Suppressor macrophage treated with lipopolysaccharide for 1 hour (primary cell): Measurements from ENCODE around the gene MAPK8IP1.
"Not testable (repeated sequence)": the region's sequence is repeated elsewhere in the genome, so short reads cannot be mapped to it uniquely, and the experiment has no call there.

Experiments used
- DNase-seq, 3 donors: peaks; one replicate each; pipeline ENCODE4 v3.0.0-alpha.2; 2020 to 2022

Gene MAPK8IP1

DNA sequence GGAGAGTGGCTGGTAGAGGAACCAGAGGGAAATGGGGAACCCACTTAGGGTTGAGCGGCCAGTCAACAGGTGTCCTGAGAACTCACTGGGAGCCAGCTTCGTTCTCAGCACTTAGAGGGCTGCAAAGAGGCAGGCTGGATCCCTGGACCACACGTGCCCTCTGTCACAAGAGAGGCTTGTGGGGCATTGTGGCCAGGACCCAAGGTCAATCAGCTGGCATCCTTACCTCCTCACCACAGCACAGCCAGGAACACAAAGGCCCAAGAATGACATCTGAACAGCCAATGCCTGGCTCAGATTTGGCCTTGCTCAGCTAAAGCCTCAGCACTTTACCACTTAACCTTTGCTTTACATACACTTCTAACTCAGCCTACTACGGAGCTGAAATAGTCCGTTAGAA lies 7.4 kb downstream of the MAPK8IP1 start:
- no peak for DNase-seq

DNA sequence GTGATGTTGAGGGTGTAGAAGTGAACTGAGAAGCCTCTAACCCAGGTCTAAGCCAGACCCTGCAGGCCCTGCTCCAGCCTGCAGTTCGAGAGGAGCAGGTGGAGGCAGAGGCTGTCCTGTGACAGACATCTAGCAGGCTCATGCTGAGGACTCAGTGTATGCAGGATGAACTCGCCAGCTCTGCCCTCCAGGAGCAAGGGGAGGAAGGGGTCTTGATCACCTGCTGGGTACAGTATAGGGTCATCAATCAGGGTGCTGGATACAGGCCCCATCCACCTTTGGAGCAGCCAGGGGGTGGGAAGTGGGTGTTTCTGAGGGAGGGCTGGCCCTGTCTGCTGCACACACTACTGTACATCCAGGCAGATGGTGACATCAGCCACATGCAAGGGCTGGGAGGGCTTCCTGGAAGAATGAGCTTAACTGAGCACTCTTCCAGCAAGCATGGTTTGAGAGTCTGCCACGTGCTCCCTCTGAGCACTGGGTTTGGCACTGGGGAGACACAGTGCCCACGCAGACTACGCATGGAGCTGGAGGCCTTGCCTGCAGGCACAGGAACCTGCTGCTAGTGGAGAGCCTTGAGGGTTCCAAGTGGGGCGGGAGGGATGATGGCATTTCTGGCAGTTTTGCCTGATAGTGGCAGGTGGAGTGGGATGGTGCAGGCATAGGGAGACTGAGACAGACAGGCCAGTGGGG lies 9.2 kb downstream of the MAPK8IP1 start:
- DNase-seq, result no peak

DNA sequence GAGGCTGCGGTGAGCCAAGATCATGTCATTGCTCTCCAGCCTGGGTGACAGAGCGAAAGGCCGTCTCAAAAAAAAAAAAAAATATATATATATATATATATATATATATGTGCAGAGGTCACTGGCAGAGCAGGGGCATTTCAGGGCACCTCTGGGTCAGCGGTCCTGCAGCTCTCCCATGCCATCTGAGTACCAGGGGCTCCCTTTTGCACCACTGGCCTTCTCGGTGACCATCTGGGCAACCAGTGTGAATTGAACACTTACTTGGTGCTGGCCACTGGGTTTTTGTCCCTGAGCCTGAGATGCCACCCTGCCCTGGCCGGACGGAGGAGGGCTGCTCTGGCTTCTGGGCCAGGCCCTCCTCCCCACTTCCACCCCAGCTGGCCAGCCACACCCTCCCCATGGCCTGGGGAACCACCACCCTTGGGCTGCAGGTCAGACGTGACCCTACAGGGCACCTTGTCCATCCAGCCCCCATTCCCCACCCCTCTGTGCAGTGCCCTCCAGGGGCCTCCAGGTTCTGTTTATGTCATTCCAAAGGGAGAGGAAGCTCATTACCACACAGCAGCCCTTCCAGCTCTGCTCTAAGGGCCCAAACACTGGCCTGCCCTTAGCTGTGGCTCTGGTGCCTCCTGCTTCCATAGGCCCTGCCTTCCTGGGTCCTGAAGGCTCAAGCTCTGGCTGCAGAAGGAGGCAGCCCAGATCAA lies 10.3 kb downstream of the MAPK8IP1 start:
- no peak for DNase-seq

DNA sequence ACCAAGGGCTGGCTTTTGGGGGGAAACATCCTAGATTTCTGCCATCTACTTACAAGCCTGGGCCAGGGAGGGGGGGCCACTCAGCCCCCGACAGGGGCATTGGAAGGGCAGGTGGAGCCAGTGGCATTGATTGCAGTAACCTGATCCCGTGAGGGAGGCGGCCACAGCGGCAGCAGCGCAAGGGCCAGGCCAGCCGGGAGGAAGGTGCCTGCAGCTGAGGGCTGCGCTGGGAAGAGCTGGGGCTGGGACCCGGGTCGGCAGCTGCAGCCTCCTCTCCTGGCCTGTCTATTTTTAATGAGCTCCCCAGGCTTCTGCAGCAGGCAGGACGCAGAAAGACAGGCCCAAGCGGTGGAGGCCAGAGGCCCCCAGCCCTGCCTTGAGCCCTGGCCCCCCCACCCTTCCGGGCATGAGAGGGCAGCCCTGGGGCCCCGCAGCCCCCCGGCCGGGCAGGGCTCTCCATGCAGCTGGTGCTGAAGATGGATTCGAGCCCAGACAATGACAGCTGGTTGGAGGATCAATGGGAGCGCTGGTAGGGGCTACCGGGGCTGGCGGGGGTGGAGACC lies 11.1 kb downstream of the MAPK8IP1 start:
- DNase-seq, result no peak

DNA sequence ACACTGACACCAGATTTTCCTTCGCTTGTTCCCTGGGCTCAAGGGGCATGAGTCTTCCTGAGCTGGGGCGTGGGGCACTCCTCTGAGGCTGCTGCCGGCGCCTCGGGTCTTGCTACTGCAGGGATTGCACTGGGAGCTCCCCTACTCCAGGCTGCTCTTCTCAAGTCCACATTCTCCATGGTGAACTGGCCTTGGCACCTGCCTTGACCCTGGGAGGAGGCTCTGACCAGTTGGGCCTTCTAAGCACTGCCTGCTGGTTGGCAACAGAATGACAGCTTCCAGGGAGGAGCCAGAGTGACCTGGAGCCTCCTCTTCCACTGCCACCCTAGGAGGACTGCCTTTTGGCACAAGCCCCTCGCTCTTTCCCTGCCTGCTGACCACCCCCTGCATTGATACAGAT lies 12.1 kb downstream of the MAPK8IP1 start:
- DNase-seq, result no peak

DNA sequence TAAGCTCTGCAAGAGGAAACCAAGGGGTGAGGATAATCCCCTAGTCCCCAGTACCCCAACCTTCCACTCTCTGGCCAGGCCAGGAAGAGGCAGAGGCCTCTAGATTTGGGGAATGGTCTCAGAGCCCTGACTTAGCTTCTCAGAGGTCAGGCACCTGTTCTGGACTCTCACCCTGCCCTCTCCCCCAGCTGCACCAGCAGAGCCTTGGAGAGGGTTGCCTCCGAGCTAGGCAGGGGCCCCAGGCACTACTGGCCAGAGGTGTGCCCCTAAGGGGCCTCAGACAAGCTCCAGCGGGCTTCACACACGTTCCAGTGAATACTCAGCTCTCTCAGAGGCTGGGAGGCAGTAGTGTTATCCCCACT lies 13.6 kb downstream of the MAPK8IP1 start:
- DNase-seq, result no peak

DNA sequence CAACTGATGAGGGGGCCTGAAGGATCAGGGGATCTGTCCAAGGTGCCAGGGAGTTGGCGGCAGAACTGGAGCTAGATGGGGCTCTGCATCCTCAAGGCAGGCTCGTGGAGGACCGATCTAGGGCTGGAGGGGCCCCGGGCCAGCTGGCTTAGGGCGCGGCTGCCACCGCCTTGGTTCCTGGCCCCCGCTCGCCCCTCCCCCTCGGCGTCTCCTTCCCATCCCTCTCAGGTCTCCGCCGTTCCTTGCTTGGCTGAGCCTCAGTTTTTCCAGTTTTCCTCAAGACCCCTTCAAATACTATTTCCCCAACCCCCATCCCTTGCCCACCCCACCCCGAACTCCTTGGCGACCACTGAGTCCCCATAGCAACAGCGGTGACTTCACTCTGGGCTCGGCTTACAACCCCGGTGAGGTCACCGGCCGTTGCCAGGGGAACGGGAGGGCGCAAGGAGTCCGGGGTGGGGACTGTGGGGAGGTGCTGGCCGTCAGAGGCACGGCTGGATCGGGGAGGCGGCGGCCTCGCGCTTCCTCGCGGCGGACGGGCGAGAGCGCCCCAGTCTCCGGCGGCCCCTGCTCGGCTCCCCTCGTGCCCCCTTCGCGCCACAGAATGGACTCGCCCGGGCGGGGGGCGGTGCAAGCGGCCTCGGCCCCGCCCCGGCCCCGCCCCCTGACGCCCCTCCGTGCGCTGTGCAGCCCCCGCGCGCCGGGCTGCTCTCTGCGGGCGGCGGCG lies 14.2 kb downstream of the MAPK8IP1 start:
- DNase-seq, result peak; percentile 78 to 88 (median 79)

DNA sequence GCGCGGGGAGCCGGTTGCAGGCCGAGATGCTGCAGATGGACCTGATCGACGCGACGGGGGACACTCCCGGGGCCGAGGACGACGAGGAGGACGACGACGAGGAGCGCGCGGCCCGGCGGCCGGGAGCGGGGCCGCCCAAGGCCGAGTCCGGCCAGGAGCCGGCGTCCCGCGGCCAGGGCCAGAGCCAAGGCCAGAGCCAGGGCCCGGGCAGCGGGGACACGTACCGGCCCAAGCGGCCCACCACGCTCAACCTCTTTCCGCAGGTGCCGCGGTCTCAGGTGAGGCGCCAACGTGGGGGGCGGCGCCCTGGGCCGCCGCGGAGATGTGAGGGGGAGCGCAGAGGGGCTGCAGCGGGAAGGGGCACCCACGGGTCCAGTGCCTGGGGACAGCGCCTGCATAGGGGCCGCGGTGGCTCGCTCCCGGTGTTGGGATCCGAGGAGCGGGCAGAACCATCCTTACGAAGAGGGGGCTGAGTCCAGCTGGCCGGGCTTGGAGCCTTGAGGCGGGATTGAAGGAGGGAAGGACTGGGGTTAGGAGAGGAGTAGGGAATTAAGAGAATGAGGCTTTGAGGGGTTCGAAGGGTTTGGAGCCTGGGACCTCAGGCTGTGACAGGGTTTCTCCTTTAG lies 14.8 kb downstream of the MAPK8IP1 start:
- not testable (repeated sequence) for DNase-seq

DNA sequence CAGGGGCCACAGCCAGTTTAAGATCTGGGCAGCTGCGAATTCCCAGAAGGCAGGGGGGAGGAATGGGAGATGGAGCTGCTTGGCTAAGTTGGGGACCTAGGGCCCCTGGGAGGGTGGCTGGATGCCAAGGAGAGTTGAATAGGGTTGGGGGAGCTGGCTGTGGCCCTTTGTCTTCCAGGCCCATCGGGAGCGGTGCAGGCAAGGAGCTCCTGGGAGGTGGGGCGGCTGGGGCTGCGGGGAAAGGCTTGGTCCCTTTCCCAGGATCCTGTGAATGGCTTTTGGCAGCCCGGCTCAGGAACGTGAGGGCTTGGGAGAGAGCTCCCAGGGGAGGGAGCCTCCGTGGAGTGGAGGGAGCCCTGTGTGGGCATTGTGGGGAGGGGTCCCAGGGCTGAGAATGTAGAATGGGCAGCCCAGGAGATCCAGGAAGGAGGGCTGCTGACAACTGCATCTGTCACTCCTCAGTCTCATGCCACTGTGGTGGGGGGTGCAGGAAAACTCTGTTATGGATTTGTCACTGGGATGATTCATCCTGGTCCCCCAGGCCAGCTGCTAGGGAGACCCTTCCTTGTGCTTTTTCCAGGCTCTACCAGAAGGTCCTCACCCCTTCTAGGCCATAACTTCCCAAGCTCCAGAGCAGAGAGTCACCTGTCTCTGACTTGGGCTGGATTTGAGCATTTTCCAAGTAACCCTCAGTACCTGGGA lies 15.6 kb downstream of the MAPK8IP1 start:
- DNase-seq, result no peak

DNA sequence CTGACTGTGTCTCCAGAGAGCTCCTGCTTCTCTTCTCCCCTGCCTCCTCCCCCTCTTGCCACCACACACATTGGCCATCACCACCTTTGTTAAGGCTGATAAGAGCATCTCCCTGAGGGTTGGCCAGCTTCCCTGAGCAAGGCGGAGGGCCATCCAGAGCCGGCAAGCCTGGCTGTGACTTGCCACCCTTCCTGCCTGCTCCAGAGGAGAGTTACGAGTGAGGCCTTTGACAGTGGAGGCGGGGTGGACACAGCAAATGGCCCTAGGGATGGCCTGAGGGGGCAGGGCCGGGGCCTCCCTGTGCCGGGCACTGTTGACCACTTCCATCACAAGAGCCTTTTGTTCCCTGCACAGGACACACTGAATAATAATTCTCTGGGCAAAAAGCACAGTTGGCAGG lies 16.2 kb downstream of the MAPK8IP1 start:
- DNase-seq, result no peak

DNA sequence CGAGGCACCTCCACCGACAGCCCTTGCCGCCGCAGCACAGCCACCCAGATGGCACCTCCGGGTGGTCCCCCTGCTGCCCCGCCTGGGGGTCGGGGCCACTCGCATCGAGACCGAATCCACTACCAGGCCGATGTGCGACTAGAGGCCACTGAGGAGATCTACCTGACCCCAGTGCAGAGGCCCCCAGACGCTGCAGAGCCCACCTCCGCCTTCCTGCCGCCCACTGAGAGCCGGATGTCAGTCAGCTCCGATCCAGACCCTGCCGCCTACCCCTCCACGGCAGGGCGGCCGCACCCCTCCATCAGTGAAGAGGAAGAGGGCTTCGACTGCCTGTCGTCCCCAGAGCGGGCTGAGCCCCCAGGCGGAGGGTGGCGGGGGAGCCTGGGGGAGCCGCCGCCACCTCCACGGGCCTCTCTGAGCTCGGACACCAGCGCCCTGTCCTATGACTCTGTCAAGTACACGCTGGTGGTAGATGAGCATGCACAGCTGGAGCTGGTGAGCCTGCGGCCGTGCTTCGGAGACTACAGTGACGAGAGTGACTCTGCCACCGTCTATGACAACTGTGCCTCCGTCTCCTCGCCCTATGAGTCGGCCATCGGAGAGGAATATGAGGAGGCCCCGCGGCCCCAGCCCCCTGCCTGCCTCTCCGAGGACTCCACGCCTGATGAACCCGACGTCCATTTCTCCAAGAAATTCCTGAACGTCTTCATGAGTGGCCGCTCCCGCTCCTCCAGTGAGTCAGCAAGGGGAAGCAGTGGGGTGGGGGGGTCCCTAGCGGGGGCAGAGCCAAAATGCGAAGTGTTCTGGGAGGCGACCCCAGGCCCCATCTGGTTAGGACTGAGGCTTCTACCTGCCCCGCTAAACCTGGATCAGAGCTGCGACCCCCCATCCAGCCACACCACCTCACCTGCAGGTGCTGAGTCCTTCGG lies 17.3 kb downstream of the MAPK8IP1 start:
- DNase-seq, result no peak

DNA sequence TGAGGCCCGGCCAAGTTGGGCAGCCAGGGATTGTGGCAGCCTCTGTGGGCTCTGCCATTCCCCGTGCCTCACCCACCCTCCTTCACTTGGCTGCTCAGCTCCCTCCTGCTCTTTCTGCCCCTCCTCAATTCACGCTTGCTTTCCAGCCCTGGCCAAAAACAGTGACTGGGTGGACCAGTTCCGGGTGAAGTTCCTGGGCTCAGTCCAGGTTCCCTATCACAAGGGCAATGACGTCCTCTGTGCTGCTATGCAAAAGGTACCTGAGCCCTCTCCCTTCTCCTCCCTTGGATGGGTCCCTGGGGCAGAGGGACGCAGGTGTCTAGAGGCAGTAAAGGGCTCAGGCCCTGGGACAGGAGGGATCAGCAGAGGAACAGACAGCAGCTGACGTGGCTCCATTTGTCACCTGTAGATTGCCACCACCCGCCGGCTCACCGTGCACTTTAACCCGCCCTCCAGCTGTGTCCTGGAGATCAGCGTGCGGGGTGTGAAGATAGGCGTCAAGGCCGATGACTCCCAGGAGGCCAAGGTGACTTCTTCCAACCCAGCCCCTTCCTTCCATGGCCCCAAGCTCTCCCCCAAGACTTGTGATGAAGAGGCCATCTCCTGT lies 19.0 kb downstream of the MAPK8IP1 start:
- DNase-seq, result no peak

DNA sequence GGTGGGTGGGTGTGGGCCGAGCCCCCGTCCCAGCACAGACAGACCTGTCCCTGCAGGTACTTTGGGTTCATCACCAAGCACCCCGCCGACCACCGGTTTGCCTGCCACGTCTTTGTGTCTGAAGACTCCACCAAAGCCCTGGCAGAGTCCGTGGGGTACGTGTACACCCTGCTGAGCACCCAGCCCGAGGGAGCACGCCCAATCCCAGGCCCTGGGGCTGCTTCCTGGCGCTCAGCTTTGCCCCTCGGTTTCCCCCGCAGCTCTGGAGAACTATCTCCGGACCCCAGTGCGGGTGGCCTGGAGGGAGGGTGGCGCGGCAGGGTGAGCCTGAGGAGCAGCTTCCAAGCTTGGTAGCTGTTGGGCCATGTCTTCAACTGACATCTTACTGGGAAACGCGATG lies 19.6 kb downstream of the MAPK8IP1 start:
- no peak for DNase-seq

DNA sequence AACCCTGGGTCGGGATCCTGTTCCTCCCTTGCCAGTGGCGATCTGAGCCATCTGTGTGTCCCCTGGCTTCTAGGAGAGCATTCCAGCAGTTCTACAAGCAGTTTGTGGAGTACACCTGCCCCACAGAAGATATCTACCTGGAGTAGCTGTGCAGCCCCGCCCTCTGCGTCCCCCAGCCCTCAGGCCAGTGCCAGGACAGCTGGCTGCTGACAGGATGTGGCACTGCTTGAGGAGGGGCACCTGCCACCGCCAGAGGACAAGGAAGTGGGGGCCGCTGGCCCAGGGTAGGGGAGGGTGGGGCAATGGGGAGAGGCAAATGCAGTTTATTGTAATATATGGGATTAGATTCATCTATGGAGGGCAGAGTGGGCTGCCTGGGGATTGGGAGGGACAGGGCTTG lies 20.1 kb downstream of the MAPK8IP1 start:
- not testable (repeated sequence) for DNase-seq

DNA sequence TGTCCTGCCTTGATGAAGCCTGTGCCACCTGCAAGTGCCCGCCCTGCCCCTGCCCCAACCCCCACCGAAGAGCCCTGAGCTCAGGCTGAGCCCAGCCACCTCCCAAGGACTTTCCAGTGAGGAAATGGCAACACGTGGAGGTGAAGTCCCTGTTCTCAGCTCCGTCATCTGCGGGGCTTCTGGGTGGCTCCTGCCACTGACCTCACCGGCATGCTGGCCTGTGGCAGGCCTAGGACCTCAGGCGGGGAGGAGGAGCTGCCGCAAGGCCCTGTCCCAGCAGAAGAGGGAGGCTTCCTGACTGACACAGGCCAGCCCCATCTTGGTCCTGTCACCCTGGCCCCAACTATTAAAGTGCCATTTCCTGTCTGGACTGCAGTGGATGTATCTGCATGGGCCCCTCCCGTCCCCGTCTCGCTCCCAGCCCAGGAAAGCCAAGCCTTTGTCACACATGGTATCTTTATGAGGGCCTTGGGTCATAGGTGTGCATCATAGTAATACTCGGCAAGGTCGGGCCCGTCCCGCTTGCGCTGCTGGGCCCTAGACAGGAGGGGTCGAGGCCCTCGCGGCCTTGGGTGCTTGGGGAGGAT lies 20.7 kb downstream of the MAPK8IP1 start:
- DNase-seq, result peak; percentile 77 to 85 (median 83)

DNA sequence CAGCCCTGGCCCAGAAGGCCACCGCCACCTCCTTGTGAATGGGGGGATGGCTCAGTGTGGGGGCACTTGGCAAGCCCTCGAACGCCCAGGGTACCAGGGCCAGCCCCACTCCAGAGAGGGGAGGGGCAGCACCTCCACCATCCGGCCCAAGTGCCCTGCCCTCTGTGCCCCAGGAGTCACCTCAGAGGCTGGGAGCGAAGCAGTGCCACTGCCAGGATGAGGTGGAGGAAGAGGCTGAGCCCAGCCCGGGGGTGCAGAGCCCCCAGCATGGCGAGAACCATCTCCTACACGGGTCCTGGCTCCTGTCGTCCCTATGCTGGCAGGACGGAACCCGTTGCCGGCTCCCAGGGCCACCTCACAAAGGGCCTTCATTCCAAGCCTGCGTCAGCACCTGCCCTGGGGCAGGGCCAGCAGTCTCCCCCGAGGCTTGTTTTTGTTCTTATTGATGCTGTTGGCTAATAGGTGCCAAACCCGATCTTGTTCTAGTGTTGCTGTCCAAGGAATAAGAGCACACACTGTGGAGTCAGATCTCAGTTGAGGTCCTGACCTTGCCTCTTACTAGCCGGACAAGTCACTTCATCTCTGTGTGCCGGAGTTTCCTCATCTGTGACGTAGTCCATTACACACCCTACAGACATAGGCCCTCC lies 21.6 kb downstream of the MAPK8IP1 start, which contains the start of gene FREY1:
Gene FREY1, minus strand, starts transcription at position 307 of the 647 bp plus-strand sequence. Its CDS starts 26 bp downstream, at position 281.
- DNase-seq, result peak in 1 of 3 donors; percentile 17

DNA sequence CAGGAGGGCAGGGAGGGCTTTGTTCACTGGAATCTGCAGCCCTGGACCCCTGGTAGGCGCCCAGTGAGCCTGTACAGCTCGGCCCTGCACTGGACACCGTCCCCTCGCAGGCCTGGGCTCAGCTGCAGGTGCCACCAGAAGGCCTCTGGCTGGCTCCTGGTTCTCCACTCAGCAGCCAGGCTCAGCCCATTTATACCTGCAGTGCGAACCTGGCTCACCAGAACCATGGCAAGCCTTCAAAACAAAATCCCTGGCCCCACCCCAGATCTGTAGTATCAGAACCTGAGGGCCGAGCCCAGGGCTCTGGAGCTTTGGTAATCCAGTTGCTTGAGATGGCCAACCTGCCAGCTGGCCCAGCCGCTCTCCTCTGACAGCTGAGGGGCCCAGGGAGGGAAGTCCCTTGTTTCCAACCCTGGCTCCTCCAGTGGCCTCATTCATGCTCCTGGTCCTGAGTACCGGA lies 22.5 kb downstream of the MAPK8IP1 start:
- DNase-seq, result no peak

DNA sequence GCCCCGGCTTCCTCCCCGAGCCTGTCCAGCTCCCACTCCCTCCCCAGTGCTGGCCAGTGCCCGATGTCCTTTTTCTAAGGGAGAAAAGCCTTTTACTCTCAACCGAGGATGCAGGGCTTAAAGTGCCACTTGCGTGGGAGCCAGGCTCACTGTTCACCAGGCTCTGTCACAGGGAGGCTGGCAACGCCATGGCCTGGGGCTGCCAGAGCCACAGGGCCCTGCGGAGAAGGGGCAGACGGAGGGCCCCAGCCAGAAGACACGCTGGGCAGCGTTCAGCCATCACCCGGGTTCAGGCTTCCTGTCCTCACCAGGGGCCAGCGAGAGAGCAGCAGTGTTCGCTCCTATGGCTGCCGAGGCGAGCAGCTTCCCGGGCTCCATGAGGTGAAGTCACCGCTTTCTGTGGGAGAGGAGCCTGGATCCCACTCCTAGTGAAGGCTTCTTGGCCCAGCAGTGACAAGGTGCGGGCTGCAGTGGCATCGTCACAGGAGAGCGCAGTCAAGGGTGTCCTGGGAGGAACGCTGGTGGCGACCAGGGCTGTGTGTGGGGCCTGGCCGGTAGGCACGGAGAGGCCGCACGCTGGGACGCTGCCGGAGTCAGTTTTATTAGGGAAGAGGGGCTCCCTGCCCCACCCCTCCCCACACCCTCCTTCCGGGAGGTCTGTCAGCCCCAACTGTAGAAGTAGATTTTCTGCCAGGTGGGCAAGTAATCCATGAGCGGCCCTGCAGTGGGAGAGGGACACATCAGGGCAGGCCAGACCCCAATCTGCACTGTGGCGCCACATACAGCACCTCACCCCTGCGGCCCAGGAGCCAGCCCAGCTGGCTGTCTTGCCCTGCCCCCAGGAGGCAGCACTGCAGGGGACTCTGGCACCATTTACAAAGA lies 24.4 kb downstream of the MAPK8IP1 start:
- DNase-seq, result no peak

DNA sequence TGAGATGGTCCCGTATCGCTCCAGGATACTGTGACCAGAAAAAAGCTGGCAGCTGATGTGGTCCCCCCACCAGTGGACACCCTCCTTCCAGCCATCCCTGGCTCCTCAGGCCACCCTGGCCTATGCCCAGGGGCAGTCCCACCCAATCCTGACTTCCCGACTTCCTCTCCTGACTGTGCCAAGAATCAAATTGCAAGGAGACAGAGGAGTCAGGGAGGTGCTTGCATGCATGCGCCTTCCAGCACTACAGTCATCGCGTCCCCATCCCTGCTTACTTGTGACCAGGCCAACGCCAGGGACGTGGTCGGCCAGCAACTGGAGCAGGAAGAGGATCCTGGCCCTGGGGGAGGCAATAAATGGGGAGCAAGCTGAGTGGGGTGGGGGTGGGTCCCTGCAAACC lies 25.2 kb downstream of the MAPK8IP1 start:
- DNase-seq, result no peak
